LoVo (cell line): ENCODE results near the gene CRACDL.
A peak's percentile ranks its signal among the peaks of the same experiment; 100 is the strongest.

ENCODE experiments used
- DNase-seq: peaks from one replicate; pipeline ENCODE4 v3.0.0-alpha.2; 2016; ENCODE audit warnings: low spot score

Gene CRACDL

DNA sequence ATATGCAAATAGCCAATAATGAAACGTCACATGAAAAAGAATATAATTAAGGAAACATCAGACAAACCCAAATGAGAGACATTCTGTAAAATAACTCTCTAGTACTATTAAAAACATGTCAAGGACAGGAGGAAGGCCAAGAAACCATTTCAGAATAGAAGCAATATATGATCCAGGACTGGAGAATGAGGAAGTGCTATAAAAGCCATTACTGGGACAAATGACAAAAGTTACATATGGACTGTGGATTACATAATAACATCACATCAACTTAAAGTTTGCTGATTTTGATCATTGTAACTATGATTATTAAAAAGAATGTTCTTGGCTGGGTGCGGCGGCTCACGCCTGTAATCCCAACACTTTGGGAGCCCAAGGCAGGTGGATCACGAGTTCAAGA lies 81.3 kb downstream of the CRACDL start:
- peak; percentile 6 for DNase-seq

DNA sequence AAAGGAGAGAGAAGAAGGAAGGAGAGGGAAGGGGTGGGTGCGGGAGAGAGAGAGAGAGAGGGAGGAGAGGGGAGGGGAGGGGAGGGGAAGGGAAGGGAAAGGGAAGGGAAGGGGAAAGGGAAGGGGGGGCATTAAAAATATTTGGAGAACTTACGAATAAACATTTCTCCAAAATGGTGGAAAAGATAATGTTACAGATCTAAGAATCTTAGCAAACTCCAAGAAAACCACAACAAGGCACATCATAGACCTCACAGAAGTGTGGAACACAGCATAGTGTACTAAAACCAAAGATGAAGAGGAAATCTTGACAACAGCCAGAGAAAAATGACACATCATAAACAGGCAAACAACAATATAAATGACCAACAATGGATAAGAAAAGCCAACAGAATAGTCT lies 83.1 kb downstream of the CRACDL start:
- DNase-seq = no peak

DNA sequence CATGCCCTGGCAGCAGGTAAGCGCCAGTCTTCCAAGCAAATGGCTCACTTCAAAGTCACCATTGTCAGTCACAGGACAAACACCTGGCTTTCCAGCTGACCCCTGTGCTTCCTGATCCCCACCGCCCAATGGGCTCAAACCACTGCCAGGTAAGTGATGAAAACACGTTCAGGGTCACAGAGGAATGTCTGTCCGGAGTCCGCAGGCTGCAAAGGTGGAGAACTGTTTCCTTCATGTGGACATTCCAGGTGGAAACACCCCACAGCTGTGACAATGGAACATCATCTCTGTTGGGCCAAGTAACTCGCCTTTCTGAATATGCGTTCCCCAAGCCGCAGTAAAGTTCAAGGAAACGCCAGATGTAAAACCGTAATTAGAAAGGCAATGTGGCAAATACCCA lies 86.0 kb downstream of the CRACDL start:
- DNase-seq = no peak

GRCh38 chr2:98849113-98849512 lies 86.9 kb downstream of the CRACDL start:
- DNase-seq = no peak

- no peak for DNase-seq
Observed at GRCh38 chr2:98847853-98848252, 88.2 kb downstream of the CRACDL start.

- DNase-seq = no peak
Observed at GRCh38 chr2:98846041-98846440, 90.0 kb downstream of the CRACDL start.

- no peak for DNase-seq
Observed at GRCh38 chr2:98842136-98842535, 93.9 kb downstream of the CRACDL start.

DNA sequence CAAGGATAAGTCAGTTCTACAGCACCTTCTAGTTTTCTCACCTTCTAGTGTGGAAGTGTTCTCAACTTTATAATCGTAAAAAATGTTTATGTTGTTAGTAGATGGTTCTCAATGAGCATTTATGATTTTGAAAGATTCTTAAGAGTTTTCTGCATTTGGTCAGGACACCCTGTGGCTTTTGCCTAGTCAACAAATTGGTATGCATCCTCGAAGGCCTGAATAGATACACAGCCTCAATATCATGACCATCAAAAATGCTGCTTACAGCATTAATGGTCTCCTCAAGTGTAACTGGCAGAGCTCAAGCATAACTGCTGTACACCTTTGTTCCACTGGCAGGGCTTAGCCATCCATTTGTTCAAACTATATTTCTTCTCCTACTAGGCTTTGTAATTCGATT lies 96.7 kb downstream of the CRACDL start:
- DNase-seq = no peak

DNA sequence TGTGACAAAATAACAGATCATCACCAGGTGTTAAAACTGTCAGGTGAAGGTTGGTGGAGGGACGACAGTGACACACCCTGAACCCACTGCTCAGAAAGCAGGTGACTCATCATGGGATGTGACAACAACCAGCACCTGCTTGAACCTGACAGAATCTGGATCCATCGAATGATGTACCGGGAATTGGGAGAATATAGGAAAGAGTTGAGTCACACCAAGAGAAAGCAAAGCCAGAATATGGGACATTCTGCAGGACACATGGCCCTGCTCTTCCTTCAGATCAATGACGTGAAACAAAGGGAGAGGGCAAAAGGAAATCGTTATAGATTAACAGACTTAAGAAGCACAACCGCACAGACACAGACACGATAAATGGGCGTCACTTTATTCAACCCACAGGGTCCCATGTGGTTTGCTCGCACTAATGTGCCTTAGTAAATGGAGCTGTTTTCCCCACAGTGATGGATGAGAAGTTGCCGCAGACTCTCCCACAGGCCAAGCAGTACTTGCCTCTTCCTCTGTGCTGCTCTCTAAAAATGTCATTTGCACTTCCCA lies 100.1 kb downstream of the CRACDL start:
- no peak for DNase-seq

- DNase-seq = no peak
Observed at GRCh38 chr2:98833917-98834263, 102.1 kb downstream of the CRACDL start.

DNA sequence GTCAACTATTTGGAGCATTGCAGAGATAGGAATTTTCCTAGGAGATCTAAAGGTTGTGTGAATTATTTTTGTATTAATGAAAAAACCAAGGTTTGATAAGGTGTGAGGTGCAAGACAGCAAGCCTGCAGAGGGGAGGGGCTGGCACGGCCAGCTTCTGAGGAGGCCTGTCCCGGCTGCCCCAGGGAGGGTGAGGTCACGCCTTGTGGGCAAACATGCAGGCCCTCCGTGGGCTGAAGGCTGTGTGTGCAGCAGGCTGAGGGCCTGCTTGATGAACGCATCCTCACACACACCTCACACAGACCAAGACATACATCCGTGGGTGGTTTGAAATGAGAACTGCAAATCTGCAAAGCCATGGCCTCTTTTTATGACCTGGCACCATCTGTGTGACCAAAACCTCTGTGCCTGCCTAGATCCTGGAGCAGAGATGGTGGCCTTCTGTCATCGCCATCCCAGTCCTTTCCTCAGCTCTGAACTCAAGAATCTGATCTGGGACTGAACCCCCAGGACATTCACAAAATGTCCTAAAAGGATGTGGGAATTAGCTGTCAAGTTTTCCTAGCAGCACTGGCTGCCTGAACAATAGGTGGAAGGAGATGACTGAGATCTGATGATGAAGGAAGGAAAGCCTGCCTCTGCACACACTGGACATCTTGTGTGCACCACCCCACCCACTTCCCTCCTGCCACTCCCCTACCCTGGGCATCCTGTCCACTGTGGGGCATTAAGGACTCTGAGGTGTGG lies 102.7 kb downstream of the CRACDL start:
- DNase-seq = no peak

DNA sequence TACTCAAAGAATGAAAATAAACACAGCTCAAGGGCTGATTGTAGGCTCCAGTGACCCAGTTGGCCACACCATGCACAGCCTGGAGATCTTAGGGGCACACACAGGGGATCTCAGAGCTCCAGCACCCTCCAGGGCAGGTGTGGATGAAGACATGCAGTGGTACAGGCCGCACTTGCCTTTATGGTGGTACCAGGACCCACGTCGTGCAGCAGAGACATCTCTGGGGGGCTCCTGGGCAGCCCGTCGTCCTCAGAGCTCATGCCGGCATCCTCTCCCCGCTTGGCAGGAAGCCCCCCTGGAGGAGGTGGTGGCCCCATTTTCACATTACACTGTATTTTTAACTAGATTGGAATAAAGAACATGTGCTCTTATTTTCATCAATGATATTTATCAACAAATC lies 103.9 kb downstream of the CRACDL start:
- no peak for DNase-seq

DNA sequence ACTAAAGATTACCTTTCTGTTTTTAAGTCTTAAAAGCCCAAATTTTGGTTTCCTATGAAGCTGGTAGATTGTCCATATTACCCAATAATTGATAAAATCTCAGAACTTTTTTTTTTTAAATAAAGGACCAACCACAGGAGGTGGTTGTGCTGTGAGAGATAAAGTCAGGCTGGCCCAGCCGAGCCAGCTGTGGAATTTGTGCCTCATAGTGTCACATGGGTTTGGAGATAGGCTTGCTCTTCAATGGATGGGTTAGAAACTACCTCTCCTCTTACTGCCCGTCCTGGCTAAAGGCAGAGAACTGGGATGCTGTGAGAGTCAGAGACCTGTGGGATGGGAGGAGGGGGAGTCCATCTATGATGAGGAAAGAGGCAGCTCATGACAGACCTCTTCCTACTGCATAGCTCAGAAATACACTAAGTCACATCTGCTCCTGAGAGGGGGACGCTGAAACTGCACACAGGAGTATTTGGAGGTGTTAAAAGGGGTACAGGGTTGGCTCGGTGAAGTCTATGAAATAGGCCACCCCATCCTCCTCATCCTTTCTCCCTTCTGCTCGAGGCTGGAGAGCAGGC lies 105.4 kb downstream of the CRACDL start:
- no peak for DNase-seq

- no peak for DNase-seq
Observed at GRCh38 chr2:98829581-98830270, 106.3 kb downstream of the CRACDL start.

GRCh38 chr2:98828793-98829371 lies 107.1 kb downstream of the CRACDL start:
- DNase-seq = no peak

DNA sequence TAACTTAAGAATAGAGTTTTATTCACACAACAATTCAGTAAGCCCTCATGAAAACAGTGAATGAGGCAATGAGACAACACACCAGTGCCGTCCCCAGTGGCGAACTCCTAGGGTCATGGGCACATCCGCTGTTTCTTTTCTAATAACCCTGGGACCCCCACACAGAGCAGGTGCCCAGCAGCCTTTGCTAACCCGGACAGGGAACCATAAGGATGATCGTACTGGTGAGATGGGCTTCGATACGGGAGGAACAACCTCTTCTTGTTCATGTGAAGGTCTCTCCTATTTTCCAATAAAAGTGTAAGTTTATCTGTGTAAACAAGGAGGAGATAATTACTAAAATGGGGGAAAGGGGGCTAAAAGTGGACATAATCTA lies 107.7 kb downstream of the CRACDL start:
- DNase-seq = no peak

DNA sequence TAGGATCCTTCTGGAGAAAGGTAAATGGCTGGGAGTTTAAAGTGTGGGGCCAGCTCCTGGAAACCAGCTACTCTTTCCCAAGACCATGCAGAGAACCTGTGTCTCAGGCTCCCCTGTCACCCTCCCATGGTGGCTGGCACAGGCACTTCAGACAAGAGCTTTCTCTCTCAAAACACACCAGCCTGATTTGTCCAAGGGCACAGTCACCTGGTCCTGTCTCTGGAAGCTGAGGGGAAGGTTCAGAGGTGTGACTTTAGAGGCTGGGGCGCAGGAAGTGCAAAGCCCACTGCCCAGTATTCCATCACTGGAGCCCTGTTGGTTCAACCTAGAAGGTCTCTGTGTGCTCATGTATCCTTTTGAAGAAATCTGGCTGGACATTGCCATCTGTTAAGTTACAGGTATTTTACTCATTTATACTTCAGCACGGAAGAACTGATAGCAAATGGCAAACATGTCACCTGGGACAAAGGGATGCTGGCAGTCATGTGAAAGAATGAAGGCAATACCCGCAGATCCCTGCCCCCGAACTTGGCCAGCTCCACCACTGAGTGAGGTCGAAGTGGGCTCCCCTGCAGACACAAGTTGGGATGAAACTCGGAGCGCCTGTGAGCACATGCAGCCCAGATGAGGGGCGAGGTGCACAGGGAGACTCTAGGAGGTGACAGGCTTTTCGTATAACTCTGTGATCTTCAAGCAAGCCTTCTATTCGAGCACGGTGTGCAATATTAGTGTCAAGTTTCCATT lies 108.2 kb downstream of the CRACDL start:
- no peak for DNase-seq

DNA sequence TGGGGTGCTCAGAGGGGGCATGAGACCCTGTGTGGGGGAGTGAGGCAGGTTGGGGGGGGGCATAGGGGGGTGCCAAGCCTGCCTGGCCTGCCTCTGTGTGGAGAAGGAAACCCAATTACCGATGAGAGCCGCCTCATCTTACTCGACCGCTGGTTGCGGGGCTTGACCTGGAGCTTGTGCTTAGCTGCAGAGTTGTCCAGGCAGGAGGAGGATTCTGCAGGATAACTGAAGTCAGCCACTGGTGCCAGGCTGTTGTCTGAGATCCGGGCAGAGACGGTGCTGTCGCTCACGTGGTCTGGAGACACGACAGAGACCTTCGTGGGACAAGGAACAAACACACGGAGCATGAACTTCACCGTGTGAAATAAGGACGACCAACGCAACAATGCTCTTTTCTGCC lies 109.2 kb downstream of the CRACDL start:
- DNase-seq = no peak

DNA sequence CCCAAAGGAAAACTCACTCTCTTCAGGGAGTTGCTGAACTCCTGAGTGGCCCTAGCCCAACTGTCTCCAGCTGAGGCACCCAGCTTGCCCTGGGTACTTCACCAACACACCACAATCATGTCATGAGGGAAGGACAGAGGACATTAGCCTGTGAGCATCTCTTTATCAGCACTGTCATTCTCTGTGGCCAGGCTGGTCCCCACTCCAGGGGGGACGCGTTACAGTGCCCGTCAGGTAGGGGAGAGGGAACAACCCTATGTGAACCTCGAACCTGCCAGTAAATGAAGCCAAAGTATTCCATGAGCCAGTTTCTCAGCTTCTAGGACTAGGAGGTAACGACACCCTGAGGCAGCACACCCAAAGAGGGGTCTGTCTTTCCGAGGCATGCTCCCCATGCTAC lies 110.2 kb downstream of the CRACDL start:
- no peak for DNase-seq

GRCh38 chr2:98825404-98825803 lies 110.6 kb downstream of the CRACDL start:
- no peak for DNase-seq

- no peak for DNase-seq
Observed at GRCh38 chr2:98825020-98825350, 111.0 kb downstream of the CRACDL start.

DNA sequence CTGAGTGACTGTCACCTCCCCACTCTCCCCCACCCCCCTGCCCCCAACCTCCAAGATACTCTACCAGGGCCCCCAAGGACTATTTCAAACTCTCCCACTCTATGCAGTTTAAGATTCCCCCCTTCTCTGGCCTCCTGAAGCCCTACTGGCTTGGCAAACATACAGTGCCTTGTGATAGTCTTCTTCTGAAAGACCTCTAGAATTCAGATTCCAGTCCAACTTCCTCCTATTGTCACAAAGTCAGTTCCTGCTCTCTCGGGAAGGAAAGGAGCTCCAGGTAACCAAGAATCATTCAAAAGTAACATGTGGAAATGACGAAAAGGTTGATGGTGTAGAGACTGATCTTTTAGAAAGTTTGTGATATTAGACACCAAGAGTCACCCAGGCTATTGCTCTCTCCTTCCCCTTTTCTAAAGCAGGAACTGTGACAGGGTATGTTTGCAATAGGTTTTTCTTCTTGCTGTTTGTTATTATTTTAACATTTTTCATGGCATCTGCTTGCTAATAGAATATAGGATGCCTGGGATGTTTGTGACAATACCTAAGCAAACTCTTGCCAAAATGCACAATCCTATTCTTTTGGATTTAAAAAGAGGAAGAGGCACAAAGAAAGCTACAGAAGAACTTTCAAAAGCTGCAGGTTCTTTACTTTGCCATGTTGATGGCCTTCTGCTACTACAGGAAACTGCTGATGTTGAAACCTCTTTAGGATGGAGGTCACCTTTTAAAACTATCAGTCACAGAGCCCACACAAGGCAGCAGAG lies 111.6 kb downstream of the CRACDL start:
- no peak for DNase-seq
